Activated CD4-positive, CD25-positive, alpha-beta regulatory T cell treated with anti-CD3 and anti-CD28 coated beads, Interleukin-2, amount 50 U/mL, for 24 hours (primary cell): ENCODE measurements around the gene MPP3.

Experiments used
- ATAC-seq, 2 donors: fragments of 150-1000 bp; cut with Tn5 transposase; one replicate each; pipeline ENCODE4 v1.10.0; 2021; ENCODE audit warnings: mild to moderate bottlenecking in 1 of 2, moderate library complexity in 1 of 2

The MPP3 gene

GRCh38 chr17:43831633-43832032, 1.3 kb downstream of the MPP3 start:
- no peak for ATAC-seq

- no peak for ATAC-seq
Observed at GRCh38 chr17:43830510-43831140, 2.3 kb downstream of the MPP3 start.

DNA sequence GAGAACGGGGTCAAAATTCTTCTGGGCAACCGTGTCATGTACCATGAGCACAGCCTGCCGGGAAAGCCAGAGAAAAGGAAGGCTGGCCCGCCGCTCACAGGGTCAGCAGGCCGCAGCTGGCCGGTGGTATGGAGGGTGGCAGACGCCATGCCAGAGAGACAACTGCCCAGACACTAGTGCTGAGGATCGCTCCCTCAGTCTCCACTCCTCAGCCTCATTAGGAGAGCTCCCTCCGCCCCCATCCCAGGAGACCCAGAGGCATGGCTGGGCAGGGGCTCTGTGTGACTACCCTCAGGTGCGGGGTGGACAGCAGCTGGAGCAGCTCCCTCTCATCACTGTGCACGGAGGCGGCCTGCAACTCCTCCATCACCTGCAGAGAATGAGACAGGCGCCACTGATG, 3.2 kb downstream of the MPP3 start:
- no peak for ATAC-seq

GRCh38 chr17:43827596-43827995, 5.3 kb downstream of the MPP3 start:
- ATAC-seq, result no peak

DNA sequence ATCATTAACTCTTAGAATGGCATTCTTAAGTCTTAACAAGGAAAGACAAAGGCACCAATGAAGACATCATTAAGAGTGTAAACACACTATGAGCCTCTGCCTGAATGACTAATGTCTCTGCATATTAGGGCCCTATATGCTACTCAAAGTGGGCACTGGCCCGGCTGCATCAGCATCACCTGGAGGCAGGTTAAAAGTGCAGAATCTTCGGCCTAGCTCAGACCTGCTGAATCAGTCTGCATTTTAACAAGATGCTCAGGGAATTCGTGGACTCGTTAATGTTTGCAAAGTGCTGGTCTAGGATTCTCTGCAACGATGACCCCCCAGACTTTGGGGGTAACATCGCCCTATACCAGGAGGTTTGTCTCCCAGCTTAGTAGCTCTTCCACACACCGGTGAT, 6.7 kb downstream of the MPP3 start:
- no peak for ATAC-seq

GRCh38 chr17:43825567-43825966, 7.4 kb downstream of the MPP3 start:
- ATAC-seq, result no peak

DNA sequence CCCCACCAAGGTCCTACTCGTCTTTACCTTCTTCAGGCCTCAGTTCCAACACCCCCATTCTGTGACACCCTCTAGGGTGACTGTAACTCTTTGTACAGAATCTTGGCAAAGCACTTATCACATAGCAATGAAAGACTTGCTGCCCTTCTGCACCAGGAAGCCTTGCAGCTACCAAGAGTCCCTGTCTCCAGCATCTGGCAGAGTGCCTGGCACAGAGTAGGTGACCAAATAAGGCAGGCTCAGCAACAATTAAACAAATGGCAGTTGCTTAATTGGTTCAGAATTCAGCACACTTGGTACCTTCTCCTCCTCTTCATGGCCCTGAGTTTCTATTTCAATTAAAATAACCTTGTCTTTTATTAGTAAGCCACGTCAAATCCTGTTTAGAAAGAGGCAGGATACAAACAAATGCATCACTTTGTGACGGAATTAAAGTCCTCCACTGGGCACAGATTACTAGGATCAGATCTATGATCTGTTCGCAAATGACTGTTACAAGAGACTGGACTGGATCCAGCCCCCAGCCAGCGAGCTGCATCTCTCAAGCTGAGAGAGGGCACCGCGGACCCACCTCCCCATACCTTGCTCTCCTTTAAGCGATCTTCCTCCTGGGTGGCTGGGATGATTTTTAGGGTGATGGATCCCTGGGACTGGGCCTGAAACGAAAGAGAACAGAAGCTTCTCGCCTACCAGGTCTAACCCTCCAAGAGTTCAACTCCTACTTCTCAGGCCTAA, 9.4 kb downstream of the MPP3 start:
- no peak for ATAC-seq

- no peak for ATAC-seq
Observed at GRCh38 chr17:43822570-43823190, 10.3 kb downstream of the MPP3 start.

GRCh38 chr17:43820759-43821158, 12.2 kb downstream of the MPP3 start:
- ATAC-seq, result no peak

DNA sequence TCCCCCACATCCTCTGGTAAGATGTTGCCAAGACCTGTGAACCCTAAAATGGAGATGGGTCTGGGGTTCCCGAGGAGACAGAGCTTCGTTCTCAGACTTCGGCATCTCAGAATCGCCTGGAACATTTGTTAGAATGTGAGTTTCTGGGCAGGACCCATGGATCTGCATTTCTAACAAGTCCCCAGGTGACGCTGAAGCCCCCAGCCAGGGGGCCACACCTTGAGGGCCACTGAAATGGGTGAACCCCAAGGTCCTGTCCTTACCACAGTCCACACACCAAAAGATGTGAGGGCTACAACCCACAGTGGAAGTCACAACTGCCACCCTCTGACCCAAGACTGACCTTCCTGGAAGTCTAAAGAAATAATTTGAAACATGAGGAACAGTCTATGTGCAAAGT, 14.0 kb downstream of the MPP3 start:
- no peak for ATAC-seq

- ATAC-seq, result no peak
Observed at GRCh38 chr17:43817826-43818225, 15.1 kb downstream of the MPP3 start.

DNA sequence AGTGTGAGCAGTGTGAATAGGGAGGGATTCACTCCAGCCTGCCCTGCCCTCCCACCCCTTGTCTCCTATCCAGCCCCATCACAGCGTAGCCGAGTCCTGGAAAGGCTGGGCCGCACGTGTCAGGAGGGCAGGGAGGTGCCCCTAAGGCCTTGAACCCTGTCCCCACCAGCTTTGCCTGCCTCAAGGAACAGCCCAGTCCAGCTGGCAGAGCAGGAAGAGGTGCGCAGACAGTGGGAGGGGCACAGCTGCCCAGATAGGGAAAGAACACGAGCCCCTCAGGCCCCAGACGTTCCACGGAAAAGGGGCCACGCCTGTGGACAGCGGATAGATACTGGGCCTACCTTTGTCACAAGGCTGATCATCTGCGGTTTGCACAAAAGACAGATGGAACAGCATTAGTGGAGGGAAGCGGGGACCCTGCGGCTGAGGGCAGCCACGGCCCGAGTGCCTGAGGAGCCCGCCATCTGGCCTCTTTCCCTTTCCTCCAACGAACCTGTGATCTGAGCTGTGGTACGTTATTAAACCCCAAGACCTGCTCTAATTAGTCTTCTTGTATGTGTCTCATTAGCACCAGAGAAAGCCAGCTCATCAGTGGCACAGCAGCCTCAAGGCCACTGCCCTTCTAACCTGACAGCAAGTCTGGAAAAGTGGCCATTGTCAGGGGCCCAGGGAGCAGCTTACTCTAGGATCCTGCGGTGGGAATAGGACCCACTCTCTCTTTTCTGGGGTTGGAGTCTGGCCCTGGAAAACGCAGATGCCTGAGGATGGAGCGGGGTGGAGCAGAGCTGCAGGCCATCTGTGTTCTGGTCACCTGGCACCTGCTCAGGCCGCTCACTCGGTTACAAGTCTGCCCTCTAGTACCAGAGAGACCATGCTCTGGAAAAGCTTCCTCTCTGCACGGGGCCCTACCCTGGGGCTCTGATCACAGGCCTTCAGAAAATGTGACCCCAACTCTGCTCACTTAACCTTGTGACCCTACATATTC, 16.3 kb downstream of the MPP3 start:
- no peak for ATAC-seq

- ATAC-seq, result no peak
Observed at GRCh38 chr17:43814714-43815113, 18.2 kb downstream of the MPP3 start.

DNA sequence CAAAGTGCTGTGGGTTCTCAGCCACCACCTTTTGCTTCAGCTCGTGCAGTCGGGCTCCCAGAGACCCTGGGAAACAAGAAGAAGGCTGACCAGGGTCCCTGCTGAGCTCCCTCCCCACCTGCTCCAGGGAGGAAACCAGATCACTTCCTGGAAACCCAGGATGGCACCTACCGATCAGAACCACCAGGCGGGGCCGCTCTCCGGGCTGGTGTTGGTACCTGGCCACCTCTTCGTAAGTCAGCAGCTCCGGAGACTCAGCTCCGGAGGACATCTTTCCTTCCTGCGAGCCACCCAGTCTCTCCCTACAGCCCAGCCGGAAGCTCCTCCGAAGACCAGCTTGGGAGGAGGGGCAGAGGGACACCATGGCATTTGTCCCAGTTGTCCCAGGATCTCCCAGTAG, 18.9 kb downstream of the MPP3 start:
- no peak for ATAC-seq

- no peak for ATAC-seq
Observed at GRCh38 chr17:43813386-43813785, 19.6 kb downstream of the MPP3 start.

- ATAC-seq, result no peak
Observed at GRCh38 chr17:43812396-43813265, 20.3 kb downstream of the MPP3 start.

- ATAC-seq, result no peak
Observed at GRCh38 chr17:43810823-43811222, 22.1 kb downstream of the MPP3 start.

GRCh38 chr17:43810226-43810715, 22.7 kb downstream of the MPP3 start:
- no peak for ATAC-seq

DNA sequence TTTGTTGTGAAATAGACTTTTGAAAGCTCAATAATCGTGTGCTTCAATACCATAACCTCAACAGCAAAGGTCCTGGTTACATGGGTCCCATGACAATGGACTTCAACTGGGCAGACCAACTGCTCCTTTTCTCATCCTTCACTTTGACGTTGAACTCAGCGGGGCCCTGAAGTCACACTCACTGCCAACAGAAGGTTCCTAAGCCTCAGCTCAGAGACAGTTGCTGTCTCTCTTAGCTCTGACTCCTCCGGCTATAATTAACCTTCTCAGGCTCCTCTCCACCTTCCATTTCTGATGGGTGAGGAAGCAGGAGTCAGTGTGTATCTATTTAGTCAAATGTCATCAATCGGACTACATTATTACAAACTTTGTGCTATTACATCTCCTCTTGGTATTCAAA, 23.8 kb downstream of the MPP3 start:
- ATAC-seq, result no peak

DNA sequence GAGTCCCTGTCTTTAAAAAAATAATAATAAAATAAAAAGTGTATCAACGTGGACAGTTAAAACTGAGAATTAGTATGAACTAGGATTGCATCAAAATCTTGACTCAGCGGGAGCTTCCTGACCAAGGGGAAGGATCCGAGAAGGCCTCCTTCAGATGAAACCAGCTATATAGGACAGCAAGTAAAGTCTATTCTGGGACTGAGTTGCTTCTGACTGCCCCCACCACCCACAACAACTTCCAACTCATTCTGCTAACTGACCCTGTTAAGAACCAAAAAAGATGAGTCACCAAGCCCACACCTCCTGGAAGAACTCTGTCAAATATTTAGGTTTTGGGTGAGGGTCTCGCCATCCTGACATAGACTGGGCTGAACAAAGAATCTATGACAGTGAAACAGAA, 24.9 kb downstream of the MPP3 start:
- ATAC-seq, result no peak

GRCh38 chr17:43805117-43805516, 27.8 kb downstream of the MPP3 start:
- no peak for ATAC-seq

DNA sequence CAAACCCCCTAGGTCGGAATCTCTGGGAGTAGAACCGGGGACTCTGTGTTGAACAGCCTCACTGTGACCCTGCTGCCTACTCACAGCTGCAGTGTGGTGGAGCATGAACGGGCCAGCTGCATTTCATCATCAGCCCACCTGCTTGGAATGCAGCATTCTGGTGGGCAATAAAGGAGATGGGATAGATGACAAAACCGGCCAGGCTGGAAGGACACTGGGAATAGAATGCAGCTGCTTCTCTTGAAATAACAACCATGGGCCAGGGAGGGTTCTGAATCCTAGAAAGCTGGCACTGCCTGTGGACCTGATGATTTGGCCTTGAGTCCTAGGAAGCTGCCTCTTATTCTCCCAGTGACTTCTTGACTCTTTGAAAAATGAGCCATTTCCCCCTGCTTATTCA, 29.2 kb downstream of the MPP3 start:
- no peak for ATAC-seq
